ENCODE measurements around the gene THAP9.

Gene THAP9

DNA sequence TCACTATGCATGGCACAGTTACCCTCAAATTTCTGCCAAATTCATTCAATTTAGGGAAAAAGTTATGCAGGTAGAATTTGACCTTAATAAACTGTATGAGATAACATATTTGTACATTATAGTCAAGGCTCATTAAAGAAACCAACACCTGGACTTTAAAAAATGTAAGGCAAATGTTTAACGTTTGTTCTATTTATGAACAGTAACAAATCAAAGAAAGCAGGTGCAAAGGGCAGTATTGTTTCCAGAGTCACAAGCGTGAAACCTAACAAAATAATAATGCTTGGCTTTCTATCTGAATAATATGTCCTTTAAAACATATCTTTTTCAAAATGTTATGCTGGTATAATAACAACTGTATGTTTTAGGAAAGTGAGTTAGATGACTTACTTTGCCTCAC, 68.9 kb downstream of the THAP9 start:
- DNase-seq: no peak

Measured in NCI-H1105 treated with DMSO at 0.1 percent for 48 hours (cell line).